Cardiac muscle cell (in vitro differentiated cells and primary cell): ENCODE measurements around the gene SH3RF3. TPM values are rescaled to one million over a fixed set of nuclear protein-coding genes. Genes with fewer than 3 reads are reported as not detected.
A peak's percentile ranks its signal among the peaks of the same experiment; 100 is the strongest.

Experiments used
- DNase-seq, 2 donors: peaks; one replicate each; pipeline versions ENCODE4 v3.0.0 to v3.0.0-alpha.2; 2010 to 2017; ENCODE audit warnings: low read depth in 1 of 2, low spot score in 1 of 2
- H3K27ac ChIP-seq: fragments of 200-600 bp; sonication (generic); 2 replicates; pipeline ENCODE4 v1.5.1; 2016
- H3K27me3 ChIP-seq: fragments of 200-600 bp; sonication (generic); 2 replicates; pipeline ENCODE4 v1.6.0; 2016; ENCODE audit warnings: control low read depth
- H3K36me3 ChIP-seq: fragments of 200-600 bp; sonication (generic); 2 replicates; pipeline ENCODE4 v1.5.1; 2016; ENCODE audit warnings: control low read depth
- H3K4me1 ChIP-seq: fragments of 200-600 bp; sonication (generic); 2 replicates; pipeline ENCODE4 v1.8.1; 2017; ENCODE audit warnings: low read depth, mild to moderate bottlenecking, mixed run types
- H3K4me3 ChIP-seq: fragments of 200-600 bp; sonication (generic); 2 replicates; pipeline ENCODE4 v1.5.1; 2016; ENCODE audit warnings: mild to moderate bottlenecking
- H3K9me3 ChIP-seq: fragments of 200-600 bp; sonication (generic); 2 replicates; pipeline ENCODE4 v1.5.1; 2017; ENCODE audit warnings: low read depth, mild to moderate bottlenecking, control low read depth
- polyA plus RNA-seq: library from polyadenylated mRNA; unstranded; fragments of >200 nt; fragmentation: Nextera tagmentation; extraction: Ambion mirVana; gene quantifications from 2 replicates; pipeline ENCODE4 v1.2.1, GENCODE V29; 2016
- total RNA-seq: library from RNA; depleted of rRNA; stranded (reverse); fragments of >200 nt; gene quantifications from 2 replicates; pipeline ENCODE4 v1.2.3, GENCODE V29; 2016
- TF ChIP-seq, protein P1 (sequence below): IDR thresholded peaks from 2 replicates; pipeline ENCODE4 v1.5.1; 2012; ENCODE audit warnings: low read depth, mild to moderate bottlenecking, low read length

SH3RF3 gene
- total and polyA plus RNA-seq, 2 experiments from 2014 or later, result 1.2 to 1.7 TPM

- TF ChIP-seq, protein P1, sequence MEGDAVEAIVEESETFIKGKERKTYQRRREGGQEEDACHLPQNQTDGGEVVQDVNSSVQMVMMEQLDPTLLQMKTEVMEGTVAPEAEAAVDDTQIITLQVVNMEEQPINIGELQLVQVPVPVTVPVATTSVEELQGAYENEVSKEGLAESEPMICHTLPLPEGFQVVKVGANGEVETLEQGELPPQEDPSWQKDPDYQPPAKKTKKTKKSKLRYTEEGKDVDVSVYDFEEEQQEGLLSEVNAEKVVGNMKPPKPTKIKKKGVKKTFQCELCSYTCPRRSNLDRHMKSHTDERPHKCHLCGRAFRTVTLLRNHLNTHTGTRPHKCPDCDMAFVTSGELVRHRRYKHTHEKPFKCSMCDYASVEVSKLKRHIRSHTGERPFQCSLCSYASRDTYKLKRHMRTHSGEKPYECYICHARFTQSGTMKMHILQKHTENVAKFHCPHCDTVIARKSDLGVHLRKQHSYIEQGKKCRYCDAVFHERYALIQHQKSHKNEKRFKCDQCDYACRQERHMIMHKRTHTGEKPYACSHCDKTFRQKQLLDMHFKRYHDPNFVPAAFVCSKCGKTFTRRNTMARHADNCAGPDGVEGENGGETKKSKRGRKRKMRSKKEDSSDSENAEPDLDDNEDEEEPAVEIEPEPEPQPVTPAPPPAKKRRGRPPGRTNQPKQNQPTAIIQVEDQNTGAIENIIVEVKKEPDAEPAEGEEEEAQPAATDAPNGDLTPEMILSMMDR, result no peak
- DNase-seq, result peak in 1 of 2 donors; percentile 33
- H3K4me3 ChIP-seq, result no peak overlapping the region
These were observed 311.6 kb downstream of the SH3RF3 start for GRCh38 chr2:109440499-109441156.

DNA sequence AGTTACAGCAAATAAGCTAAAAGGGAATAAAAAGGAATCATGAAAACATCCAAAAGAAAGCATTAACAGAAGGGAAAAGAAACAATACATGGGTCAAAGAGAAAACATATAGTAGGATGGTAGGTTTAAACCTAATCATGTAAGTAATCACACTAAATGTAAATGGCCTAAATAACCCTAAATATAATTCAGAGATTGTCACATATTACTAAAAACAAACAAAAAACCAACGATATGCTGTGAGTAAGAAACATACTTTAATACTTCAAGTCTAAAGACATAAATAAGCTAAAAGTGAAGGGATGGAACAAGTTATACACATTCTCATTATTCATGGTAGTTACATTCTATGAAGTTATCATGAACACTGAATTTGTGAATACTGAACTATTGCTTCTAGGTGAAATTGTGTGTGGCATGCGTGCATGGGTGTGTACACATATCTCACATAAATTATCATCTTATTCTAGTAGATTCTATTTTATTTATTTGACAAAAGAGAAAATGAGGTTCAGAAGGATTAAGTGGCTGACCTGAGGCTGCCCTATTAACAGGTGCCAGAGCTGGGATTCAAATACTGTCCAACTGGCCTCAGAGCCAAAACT, 313.8 kb downstream of the SH3RF3 start:
- no peaks in the 10 kb centered on the region for H3K27me3 ChIP-seq
- H3K4me3 ChIP-seq, result no peak overlapping the region
- TF ChIP-seq, protein P1, result no peak
- no peak overlapping the region for H3K27ac ChIP-seq
- no peak for DNase-seq
- H3K9me3 ChIP-seq, result no peaks in the 10 kb centered on the region
- H3K36me3 ChIP-seq, result no peaks in the 10 kb centered on the region
- H3K4me1 ChIP-seq, result no peaks in the 10 kb centered on the region

More at GRCh38 chr2:109440499-109441156, 311.6 kb downstream of the SH3RF3 start:
- Histone ChIP-seq H3K27me3 (no peaks in the 10 kb centered on the region), H3K9me3 (no peaks in the 10 kb centered on the region), H3K4me1 (no peaks in the 10 kb centered on the region), H3K27ac (no peak overlapping the region), H3K36me3 (no peaks in the 10 kb centered on the region)

DNA sequence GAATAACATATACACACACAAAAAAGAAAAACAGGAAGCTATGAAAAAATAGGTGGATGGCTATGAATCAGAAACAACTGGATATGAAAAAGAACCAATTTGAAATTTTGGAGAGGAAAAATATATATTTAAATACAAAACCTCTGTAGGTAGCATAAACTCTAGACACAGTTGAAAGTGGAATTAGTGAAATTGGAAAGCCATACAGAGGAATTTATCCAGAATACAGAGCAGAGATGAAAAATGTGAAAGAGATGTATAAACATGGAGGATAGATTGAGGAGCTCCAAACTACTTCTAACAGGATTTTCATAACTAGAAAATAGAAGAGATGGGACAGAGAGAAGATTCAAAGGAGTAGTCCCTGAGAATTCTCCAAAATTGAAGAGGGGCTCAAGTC, 315.9 kb downstream of the SH3RF3 start:
- H3K4me1 ChIP-seq, result no peaks in the 10 kb centered on the region
- DNase-seq, result no peak
- H3K27me3 ChIP-seq, result no peaks in the 10 kb centered on the region
- no peak overlapping the region for H3K4me3 ChIP-seq
- H3K9me3 ChIP-seq, result no peaks in the 10 kb centered on the region
- H3K36me3 ChIP-seq, result no peaks in the 10 kb centered on the region
- H3K27ac ChIP-seq, result no peak overlapping the region
- TF ChIP-seq, protein P1, result no peak

DNA sequence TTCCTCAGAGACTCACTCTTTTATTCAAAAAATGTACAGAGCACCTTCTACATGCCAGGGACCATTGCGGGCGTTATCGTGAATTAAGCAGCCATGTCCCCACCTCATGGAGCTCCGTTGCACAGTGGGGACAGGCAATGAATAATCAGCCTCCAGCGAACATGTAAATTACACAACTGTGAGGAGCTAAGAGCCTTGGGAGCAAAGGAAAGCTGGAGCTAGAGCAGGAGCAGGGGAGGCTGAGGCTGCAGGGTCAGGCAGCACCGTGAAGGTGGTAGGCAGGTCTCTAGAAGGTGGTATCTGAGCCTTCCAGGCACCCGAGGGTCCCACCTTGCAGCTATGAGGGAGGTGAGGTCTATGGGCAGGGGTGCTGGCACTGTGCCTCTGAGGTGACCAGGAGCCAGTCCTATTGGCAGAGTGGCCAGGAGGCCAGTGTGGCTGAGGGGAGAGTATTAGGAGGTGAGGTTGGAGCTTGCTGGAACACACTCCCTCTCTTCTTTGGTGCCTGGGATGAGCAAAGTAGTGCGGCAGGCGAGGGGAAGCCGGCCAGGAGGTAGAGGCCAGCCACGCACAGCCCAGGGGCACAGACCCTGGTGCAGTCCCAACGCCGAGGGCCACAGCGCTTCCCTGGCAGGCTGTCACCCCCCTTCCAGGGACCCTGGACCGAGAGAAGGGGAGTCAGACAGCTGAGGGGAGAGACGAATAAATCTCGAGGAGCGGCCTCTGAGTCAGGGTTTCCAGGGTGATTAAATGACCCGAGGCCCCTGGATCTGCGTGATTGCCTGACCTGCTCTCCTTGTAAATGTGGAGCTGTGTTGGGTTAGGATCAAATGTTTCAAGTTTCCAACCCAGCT, 317.5 kb downstream of the SH3RF3 start:
- Histone ChIP-seq H3K9me3 (no peaks in the 10 kb centered on the region), H3K27me3 (no peaks in the 10 kb centered on the region), H3K4me1 (no peaks in the 10 kb centered on the region), H3K4me3 (no peak overlapping the region), H3K36me3 (no peaks in the 10 kb centered on the region), H3K27ac (no peak overlapping the region)
- DNase-seq, result no peak
- TF ChIP-seq, protein P1, result no peak

- no peaks in the 10 kb centered on the region for H3K4me1 ChIP-seq
- no peaks in the 10 kb centered on the region for H3K36me3 ChIP-seq
- H3K27ac ChIP-seq, result no peak overlapping the region
- TF ChIP-seq, protein P1, result no peak
- H3K27me3 ChIP-seq, result no peaks in the 10 kb centered on the region
- H3K4me3 ChIP-seq, result no peak overlapping the region
- DNase-seq, result peak in 1 of 2 donors; percentile 29
- no peaks in the 10 kb centered on the region for H3K9me3 ChIP-seq
These were observed 318.3 kb downstream of the SH3RF3 start for GRCh38 chr2:109447251-109447661.
